ENCODE data around the gene TMEM135.

The TMEM135 gene

GRCh38 chr11:87366763-87367405 lies 329.1 kb downstream of the TMEM135 start:
- DNase-seq: no peak

DNA sequence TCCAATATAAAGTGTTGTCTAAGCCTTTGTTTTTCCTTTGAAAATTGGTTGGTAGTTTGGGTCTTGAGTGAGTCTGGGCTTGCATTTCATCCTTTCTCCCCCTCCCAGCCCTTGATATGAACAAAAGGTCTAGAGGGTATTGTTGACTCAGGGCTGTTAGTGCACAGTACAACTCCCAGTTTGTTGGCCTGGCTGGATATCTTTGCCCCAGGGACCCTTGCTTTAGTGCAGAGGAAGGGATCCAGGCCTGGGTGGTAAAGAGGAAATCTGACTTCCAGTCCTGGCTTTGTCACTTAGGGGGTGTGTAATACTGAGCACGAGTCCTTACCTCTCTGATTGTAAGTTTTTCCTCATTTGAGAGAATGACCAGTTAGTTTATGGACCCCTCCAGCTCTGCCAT lies 330.4 kb downstream of the TMEM135 start:
- no peak for DNase-seq

DNA sequence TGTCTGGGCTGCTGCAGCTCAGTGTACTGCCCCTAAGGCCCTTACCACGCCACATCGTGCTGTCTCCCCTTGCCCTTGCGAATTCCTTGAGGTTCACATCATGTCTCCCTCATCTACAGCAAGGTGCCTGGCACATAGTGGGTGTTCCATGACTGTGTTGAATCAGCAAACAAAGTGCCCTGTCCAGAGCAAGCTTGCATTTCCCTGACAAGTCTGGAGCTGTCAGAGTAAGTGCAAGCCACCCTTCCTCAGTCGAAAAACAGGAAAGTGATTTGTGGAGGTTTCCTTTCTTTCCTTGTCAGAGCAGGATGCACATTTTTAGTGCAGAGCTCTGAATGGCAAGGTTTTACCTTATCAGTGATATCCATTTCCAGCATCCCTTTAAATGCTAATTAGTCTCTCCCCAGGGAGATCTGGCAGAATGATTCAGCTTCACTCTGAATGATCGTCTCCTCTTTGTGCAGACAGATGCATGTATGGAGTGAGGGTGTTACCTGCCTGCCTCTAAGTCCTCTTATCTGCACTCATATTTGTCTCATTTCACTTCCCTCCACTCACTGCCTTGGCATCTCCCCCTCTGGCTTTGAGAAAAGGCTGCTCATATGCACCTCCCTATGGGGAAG lies 331.2 kb downstream of the TMEM135 start:
- DNase-seq: no peak

DNA sequence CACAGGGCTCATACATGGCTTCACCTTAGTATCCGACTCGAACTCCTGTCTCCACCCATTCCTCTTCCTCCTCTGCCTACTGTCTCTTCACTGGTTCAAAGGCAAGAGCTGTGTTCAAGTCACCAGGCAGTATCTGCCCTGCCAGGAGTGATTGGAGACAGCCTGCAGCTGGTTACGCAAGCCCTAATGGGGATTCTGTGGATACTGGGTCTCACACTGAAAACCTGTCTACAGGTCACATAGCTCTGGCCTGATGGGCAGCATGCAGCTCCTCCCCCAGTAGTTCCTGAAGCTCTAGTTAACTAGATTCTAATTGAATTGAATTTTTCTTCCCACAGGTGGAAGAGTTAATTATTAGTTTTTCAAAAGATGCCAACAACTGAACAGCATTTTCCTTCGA lies 332.2 kb downstream of the TMEM135 start:
- no peak for DNase-seq

DNA sequence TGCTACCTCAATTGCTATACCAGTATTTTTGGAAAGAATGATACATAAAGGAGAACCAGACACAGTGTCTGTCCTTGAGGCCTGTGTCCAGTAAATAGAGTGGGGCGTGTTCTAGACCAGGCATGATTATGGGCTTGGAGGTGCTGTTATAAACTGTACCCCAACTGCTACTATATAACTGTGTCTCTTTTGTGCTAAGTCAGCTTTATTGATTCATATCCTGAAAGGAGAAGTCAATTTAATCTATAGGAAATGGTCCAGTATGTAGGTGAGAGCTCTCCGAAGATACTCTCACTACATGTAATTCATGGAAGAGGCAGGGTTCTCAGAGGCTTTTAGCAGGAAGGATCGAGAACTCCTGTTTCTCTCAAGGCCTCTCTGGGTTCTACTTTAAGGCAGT lies 334.3 kb downstream of the TMEM135 start:
- no peak for DNase-seq

Data from stimulated activated CD4-positive, alpha-beta T cell treated with anti-CD3 and anti-CD28 coated beads, Interleukin-15, amount 100 ng/mL, for 24 hours (primary cell).